SU-DHL-6 (cell line): Measurements from ENCODE around the gene SPTBN5.
A peak's percentile ranks its signal among the peaks of the same experiment; 100 is the strongest.

Experiments
- H2AFZ ChIP-seq: fragments of 200-600 bp; sonication (generic); 2 replicates; pipeline ENCODE4 v1.6.1; 2014; ENCODE audit warnings: low read depth, mild to moderate bottlenecking, moderate library complexity, mixed read lengths, antibody characterized with exemption, low read length; ENCODE audit not compliant: severe bottlenecking
- H3F3A ChIP-seq: fragments of 200-600 bp; shearing (Covaris generic); 2 replicates; pipeline ENCODE4 v1.6.0; 2016; ENCODE audit warnings: antibody characterized with exemption, mild to moderate bottlenecking; ENCODE audit not compliant: insufficient read depth
- H3K27ac ChIP-seq: fragments of 200-600 bp; sonication (generic); 2 replicates; pipeline ENCODE4 v1.5.1; 2016; ENCODE audit warnings: low read depth, mild to moderate bottlenecking, low read length, moderate library complexity, mixed read lengths
- H3K27me3 ChIP-seq: fragments of 200-600 bp; sonication (generic), shearing (Covaris generic); 2 replicates; pipeline ENCODE4 v1.6.0; 2014; ENCODE audit warnings: mild to moderate bottlenecking, low read length
- H3K36me3 ChIP-seq: fragments of 200-600 bp; sonication (generic); 2 replicates; pipeline ENCODE4 v1.6.1; 2014; ENCODE audit warnings: mild to moderate bottlenecking, low read length, mixed read lengths
- H3K4me2 ChIP-seq: fragments of 300-600, 200-600 bp; shearing (Covaris generic), sonication (generic); 2 replicates; pipeline ENCODE4 v1.6.0; 2014; ENCODE audit warnings: low read length, low read depth, mild to moderate bottlenecking; ENCODE audit not compliant: poor library complexity, severe bottlenecking
- H3K4me3 ChIP-seq: fragments of 200-600 bp; sonication (generic); 2 replicates; pipeline ENCODE4 v1.5.1; 2014; ENCODE audit warnings: antibody characterized with exemption, low read length, mild to moderate bottlenecking, mixed read lengths; ENCODE audit not compliant: insufficient read depth, poor library complexity, severe bottlenecking
- H3K79me2 ChIP-seq: fragments of 200-600 bp; sonication (generic); 2 replicates; pipeline ENCODE4 v1.6.1; 2014; ENCODE audit warnings: mild to moderate bottlenecking, low read length, moderate library complexity; ENCODE audit not compliant: insufficient read depth
- H3K9ac ChIP-seq: fragments of 200-600 bp; sonication (generic); 2 replicates; pipeline ENCODE4 v1.7.0; 2014; ENCODE audit warnings: mild to moderate bottlenecking, low read length
- H3K9me2 ChIP-seq: fragments of 200-600 bp; sonication (generic); replicated peaks from 2 replicates; pipeline ENCODE4 v1.6.1; 2014; ENCODE audit warnings: low read length; ENCODE audit not compliant: insufficient read depth
- H3K9me3 ChIP-seq: fragments of 200-600 bp; sonication (generic); 2 replicates; pipeline ENCODE4 v1.6.1; 2014; ENCODE audit warnings: low read length, mixed read lengths; ENCODE audit not compliant: insufficient read depth
- H4K20me1 ChIP-seq: fragments of 200-600 bp; sonication (generic); 2 replicates; pipeline ENCODE4 v1.6.1; 2014; ENCODE audit warnings: low read depth, mild to moderate bottlenecking, antibody characterized with exemption, low read length, moderate library complexity, mixed read lengths
- EZH2phosphoT487 ChIP-seq: fragments of 200-600 bp; sonication (generic), shearing (Covaris generic); conservative IDR thresholded peaks from 2 replicates; pipeline ENCODE4 v1.6.1; 2018; ENCODE audit warnings: mild to moderate bottlenecking, antibody characterized with exemption, low read length, moderate library complexity, mixed read lengths
- TF ChIP-seq, protein P1 (sequence below): fragments of 200-600 bp; sonication (generic); IDR thresholded peaks from one replicate; pipeline ENCODE4 v1.5.1; 2017; ENCODE audit warnings: antibody characterized with exemption, mild to moderate bottlenecking, low read length, moderate library complexity; ENCODE audit not compliant: insufficient read depth, poor library complexity, severe bottlenecking

Gene SPTBN5

DNA sequence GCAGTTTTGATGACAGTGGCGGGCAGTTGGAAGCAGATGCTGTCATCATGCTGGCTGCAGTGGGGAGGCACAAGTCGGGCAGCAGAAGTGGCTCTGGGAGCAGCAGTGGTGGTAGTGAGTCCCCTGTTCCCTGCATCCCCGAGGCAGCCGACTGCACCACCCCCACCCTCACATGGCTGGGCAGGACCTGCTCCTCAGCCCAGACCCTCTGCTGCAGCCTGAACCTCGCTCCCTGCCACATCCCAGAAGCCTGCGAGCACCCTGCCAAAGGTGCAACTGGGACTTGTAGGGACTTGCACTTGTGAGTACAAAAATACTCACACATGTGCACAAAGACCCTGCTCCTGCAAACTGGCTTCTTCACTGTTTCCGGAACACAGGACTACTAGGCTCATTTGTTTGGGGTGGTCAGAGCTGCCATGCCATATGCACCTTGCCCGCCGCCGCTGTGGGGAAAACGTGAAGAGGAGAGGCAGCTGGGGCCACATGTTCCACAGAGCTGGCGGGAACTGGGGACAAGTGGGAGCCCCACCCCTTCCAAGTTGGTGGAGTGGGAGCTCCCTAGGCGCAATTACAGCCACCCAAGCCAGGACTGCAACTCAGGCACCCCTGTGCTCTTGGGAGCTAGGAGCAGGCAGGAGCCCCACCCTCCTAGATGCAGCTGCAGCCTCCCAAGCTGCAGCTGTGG, 63.8 kb downstream of the SPTBN5 start:
- TF ChIP-seq, protein P1, sequence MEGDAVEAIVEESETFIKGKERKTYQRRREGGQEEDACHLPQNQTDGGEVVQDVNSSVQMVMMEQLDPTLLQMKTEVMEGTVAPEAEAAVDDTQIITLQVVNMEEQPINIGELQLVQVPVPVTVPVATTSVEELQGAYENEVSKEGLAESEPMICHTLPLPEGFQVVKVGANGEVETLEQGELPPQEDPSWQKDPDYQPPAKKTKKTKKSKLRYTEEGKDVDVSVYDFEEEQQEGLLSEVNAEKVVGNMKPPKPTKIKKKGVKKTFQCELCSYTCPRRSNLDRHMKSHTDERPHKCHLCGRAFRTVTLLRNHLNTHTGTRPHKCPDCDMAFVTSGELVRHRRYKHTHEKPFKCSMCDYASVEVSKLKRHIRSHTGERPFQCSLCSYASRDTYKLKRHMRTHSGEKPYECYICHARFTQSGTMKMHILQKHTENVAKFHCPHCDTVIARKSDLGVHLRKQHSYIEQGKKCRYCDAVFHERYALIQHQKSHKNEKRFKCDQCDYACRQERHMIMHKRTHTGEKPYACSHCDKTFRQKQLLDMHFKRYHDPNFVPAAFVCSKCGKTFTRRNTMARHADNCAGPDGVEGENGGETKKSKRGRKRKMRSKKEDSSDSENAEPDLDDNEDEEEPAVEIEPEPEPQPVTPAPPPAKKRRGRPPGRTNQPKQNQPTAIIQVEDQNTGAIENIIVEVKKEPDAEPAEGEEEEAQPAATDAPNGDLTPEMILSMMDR: no peak
- TF ChIP-seq EZH2phosphoT487: no peak
- no peak overlapping the region for H3K9ac ChIP-seq

DNA sequence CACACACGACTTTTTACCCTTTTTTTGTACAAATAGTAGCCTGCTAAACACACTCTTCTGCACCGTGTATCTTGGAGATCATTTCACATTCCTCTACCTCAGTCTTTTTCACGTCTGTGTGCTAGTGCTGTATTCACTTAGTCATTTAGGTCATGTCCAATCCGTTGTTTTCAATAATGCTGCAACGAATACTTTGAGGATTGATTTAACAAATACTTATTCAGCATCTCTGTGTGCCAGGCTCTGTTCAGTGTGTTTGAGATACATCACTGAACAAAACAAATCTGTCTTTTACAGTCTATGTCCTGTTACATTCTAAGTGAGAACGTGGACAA, 65.1 kb downstream of the SPTBN5 start:
- Histone ChIP-seq H3K27ac (no peak overlapping the region), H4K20me1 (no peaks in the 10 kb centered on the region), H3K9ac (peak overlapping the region; percentile 65; the same call in 1 of the 2 replicates)

More for the DNA sequence above, 63.8 kb downstream of the SPTBN5 start:
- no peaks in the 10 kb centered on the region for H3K27me3 ChIP-seq
- H3F3A ChIP-seq: no peaks in the 10 kb centered on the region
- H3K79me2 ChIP-seq: no peaks in the 10 kb centered on the region
- H3K27ac ChIP-seq: no peak overlapping the region
- no peaks in the 10 kb centered on the region for H4K20me1 ChIP-seq
- H3K9me3 ChIP-seq: no peaks in the 10 kb centered on the region
- no peak overlapping the region for H3K4me3 ChIP-seq
- no peaks in the 10 kb centered on the region for H3K9me2 ChIP-seq
- H3K4me2 ChIP-seq: no peak overlapping the region
- no peaks in the 10 kb centered on the region for H3K36me3 ChIP-seq
- no peak overlapping the region for H2AFZ ChIP-seq

DNA sequence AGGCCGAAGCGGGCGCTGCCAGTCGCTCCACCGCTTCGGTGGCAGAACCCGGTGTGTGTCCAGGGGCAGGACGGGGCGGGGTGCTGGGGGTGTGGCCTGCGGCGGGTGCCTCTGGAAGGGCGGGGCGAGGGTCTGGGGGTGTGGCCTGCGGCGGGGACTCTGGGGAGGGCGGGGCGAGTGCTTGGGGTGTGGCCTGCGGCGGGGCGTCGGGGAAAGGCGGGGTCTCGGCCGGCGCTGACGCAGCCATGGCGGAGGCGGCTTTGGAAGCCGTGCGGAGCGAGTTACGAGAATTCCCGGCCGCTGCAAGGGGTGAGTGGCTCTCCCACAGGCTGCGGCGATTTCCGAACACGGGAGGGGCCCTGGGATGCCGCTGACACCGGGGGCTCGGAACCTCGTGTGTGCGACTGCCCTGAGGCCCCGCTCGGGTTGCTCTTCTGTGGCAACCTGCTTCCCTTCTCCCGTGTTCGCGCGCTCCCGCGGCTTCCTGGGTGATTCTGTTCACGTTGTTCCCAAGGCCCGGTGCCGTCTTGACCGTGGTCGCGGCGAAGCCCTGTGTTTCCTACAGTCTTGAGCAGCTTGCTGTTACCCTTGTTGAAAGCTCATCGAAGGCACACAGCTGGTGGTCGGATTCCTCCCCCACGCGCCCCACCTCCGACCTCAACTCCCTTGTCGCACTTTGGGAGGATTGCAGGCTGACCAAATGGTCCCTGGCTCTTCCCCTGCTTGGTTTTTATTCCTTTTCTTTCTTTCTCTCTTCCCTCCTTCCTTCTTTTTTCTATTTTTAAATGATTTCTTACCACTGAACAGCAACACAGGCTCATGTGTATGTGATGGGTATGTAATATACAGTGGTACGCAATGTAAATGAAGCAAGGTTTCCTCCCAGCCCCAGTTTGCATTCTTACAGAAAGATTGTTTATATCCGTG, 65.7 kb downstream of the SPTBN5 start, which contains the start of gene JMJD7:
JMJD7 (plus strand) TSS at position 213 of the 927 bp plus-strand sequence; CDS start at position 246, 33 bp downstream.
- Histone ChIP-seq H3K4me2 (peak within 1 kb of the TSS; percentile 81), H3K79me2 (no peaks in the 10 kb centered on the region), H3K9me2 (no peaks in the 10 kb centered on the region), H4K20me1 (no peaks in the 10 kb centered on the region), H3K27me3 (no peaks in the 10 kb centered on the region), H3K36me3 (no peaks in the 10 kb centered on the region), H2AFZ (peak within 1 kb of the TSS; percentile 94), H3K27ac (no peak within 1 kb of the TSS), H3K9me3 (no peaks in the 10 kb centered on the region), H3K4me3 (peak within 1 kb of the TSS; percentile 72), H3F3A (no peaks in the 10 kb centered on the region), H3K9ac (peak within 1 kb of the TSS; percentile 65)
- TF ChIP-seq, protein P1: no peak
- no peak for TF ChIP-seq EZH2phosphoT487

More for the DNA sequence above, 65.1 kb downstream of the SPTBN5 start:
- no peaks in the 10 kb centered on the region for H3K79me2 ChIP-seq
- no peaks in the 10 kb centered on the region for H3K27me3 ChIP-seq
- no peaks in the 10 kb centered on the region for H3K9me3 ChIP-seq
- TF ChIP-seq EZH2phosphoT487: no peak
- TF ChIP-seq, protein P1: no peak
- H3K4me2 ChIP-seq: peak overlapping the region; percentile 81
- H3K4me3 ChIP-seq: peak overlapping the region; percentile 72
- no peaks in the 10 kb centered on the region for H3F3A ChIP-seq
- no peaks in the 10 kb centered on the region for H3K9me2 ChIP-seq
- H2AFZ ChIP-seq: no peak overlapping the region
- H3K36me3 ChIP-seq: no peaks in the 10 kb centered on the region
